Activated B cell treated with CpG ODN at 0.5 μM for 24 hours (primary cell): Measurements from ENCODE around the gene TMEM94. TPM values are rescaled to one million over a fixed set of nuclear protein-coding genes. Genes with fewer than 3 reads are reported as not detected.
"Not testable (repeated sequence)": the region's sequence is repeated elsewhere in the genome, so short reads cannot be mapped to it uniquely, and the experiment has no call there.

ENCODE experiments used
- ATAC-seq: fragments of 200-7000 bp; cut with Tn5 transposase; one replicate; pipeline ENCODE4 v1.10.0; 2021; ENCODE audit warnings: low read depth, mild to moderate bottlenecking, moderate library complexity
- CTCF ChIA-PET: fragments of 350-600 bp; sonication (Branson Sonifier 250); formaldehyde crosslinking; loops from one replicate; lab custom pipeline; 2021; ENCODE audit warnings: antibody characterized with exemption; lab: Charles Lee
- POLR2A ChIA-PET: fragments of 350-600 bp; sonication (Branson Sonifier 250); formaldehyde crosslinking; loops from one replicate; lab custom pipeline; 2021; ENCODE audit warnings: antibody characterized with exemption; lab: Charles Lee
- DNase-seq: peaks from one replicate; pipeline ENCODE4 v3.0.0; 2022
- H3K27ac Mint-ChIP-seq: one replicate; pipeline ENCODE4 v1.8.0; 2020; ENCODE audit warnings: mixed read lengths
- H3K27me3 Mint-ChIP-seq: one replicate; pipeline ENCODE4 v1.8.0; 2021; ENCODE audit warnings: mixed read lengths
- H3K36me3 Mint-ChIP-seq: one replicate; pipeline ENCODE4 v1.8.0; 2021; ENCODE audit warnings: low read depth, mixed read lengths
- H3K4me1 Mint-ChIP-seq: one replicate; pipeline ENCODE4 v1.8.0; 2021; ENCODE audit warnings: mixed read lengths
- H3K4me3 Mint-ChIP-seq: one replicate; pipeline ENCODE4 v1.8.0; 2020; ENCODE audit warnings: mild to moderate bottlenecking, mixed read lengths
- H3K9me3 Mint-ChIP-seq: one replicate; pipeline ENCODE4 v1.8.0; 2020; ENCODE audit warnings: mixed read lengths
- intact Hi-C: fragments of 100-400 bp; cut with micrococcal nuclease; formaldehyde crosslinking; loops from one replicate; pipeline ENCODE4 v1.15.1; 2024
- total RNA-seq: library from RNA; stranded (reverse); gene quantifications from 2 replicates; pipeline ENCODE4 v1.2.3, GENCODE V29; 2022
- TF ChIP-seq, protein P1 (sequence below): fragments of 200-600 bp; IDR thresholded peaks from one replicate; pipeline ENCODE4 v1.8.0; 2022; ENCODE audit warnings: antibody characterized with exemption, mild to moderate bottlenecking

Gene TMEM94
- total RNA-seq, 1 donor from 2014 or later = 86.6 TPM

GRCh38 chr17:75476752-75477489, 20.5 kb downstream of the TMEM94 start:
- Mint-ChIP-seq H3K4me1 (no peaks in the 10 kb centered on the region), H3K27me3 (no peaks in the 10 kb centered on the region), H3K36me3 (peaks cover 47% of the 10 kb centered on the region), H3K4me3 (no peak overlapping the region), H3K9me3 (no peaks in the 10 kb centered on the region), H3K27ac (no peak overlapping the region)
- intact Hi-C loops = no loop called here
- TF ChIP-seq, protein P1, sequence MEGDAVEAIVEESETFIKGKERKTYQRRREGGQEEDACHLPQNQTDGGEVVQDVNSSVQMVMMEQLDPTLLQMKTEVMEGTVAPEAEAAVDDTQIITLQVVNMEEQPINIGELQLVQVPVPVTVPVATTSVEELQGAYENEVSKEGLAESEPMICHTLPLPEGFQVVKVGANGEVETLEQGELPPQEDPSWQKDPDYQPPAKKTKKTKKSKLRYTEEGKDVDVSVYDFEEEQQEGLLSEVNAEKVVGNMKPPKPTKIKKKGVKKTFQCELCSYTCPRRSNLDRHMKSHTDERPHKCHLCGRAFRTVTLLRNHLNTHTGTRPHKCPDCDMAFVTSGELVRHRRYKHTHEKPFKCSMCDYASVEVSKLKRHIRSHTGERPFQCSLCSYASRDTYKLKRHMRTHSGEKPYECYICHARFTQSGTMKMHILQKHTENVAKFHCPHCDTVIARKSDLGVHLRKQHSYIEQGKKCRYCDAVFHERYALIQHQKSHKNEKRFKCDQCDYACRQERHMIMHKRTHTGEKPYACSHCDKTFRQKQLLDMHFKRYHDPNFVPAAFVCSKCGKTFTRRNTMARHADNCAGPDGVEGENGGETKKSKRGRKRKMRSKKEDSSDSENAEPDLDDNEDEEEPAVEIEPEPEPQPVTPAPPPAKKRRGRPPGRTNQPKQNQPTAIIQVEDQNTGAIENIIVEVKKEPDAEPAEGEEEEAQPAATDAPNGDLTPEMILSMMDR = no peak
- DNase-seq (no peak), ATAC-seq (no peak)
- POLR2A ChIA-PET = no interaction called here
- CTCF ChIA-PET = no interaction called here

DNA sequence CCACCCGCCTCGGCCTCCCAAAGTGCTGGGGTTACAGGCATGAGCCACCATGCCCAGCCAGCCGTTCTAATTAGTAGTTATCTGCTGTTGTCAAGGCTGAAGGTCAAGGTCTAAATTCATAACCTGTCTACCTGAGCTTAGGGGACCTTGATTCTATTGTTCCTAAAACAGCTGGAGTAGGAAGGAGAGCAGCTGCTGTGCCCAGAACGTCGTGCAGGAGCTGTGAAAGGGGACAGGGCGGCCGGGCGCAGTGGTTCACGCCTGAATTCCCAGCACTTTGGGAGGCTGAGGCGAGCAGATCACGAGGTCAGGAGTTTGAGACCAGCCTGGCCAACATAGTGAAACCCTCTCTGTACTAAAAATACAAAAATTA, 21.0 kb downstream of the TMEM94 start:
- ATAC-seq, intact Hi-C loops, H3K4me1 Mint-ChIP-seq, H3K9me3 Mint-ChIP-seq, POLR2A ChIA-PET, H3K27me3 Mint-ChIP-seq, H3K4me3 Mint-ChIP-seq, H3K27ac Mint-ChIP-seq, CTCF ChIA-PET, DNase-seq: not testable (repeated sequence)
- peaks cover 42% of the 10 kb centered on the region for H3K36me3 Mint-ChIP-seq

DNA sequence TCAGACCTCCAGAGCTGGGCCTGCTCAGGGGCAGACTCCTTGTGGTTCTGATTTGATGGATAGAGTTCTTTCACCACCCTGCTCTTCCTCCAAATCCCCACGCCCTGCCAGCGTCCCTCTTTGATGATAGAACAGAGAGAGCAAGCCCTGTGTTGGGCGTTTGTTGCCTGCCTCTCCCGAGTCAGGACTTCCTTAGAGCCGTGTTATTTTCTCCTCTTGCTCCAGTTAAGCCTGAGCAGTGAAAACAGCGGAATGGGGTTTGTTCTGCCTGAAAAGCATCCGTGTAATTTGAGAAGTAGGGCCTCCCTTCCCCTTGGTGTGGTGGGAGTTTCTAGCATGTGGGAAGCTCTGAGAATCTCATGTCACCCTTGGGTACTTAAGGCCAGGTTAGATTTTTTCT, 22.1 kb downstream of the TMEM94 start:
- DNase-seq (no peak), ATAC-seq (no peak)
- ChIA-PET POLR2A (interaction anchor here (0.7 kb wide), 1 partner anchor 1066 kb away, joined by 3 read pairs; no protein-coding TSS in a partner anchor), CTCF (no interaction called here)
- intact Hi-C loops = no loop called here
- TF ChIP-seq, protein P1 = no peak
- Mint-ChIP-seq H3K36me3 (peaks cover 39% of the 10 kb centered on the region), H3K27me3 (no peaks in the 10 kb centered on the region), H3K27ac (no peak overlapping the region), H3K9me3 (no peaks in the 10 kb centered on the region), H3K4me1 (no peaks in the 10 kb centered on the region), H3K4me3 (no peak overlapping the region)

- Mint-ChIP-seq H3K27me3 (no peaks in the 10 kb centered on the region), H3K4me1 (no peaks in the 10 kb centered on the region), H3K9me3 (no peaks in the 10 kb centered on the region), H3K27ac (no peak overlapping the region), H3K36me3 (peaks cover 30% of the 10 kb centered on the region), H3K4me3 (no peak overlapping the region)
- ChIA-PET CTCF (no interaction called here), POLR2A (interaction anchor here (0.6 kb wide), 1 partner anchor 27 kb away, joined by 8 read pairs; no protein-coding TSS in a partner anchor)
- TF ChIP-seq, protein P1 = no peak
- intact Hi-C loops = no loop called here
- DNase-seq = no peak
- no peak for ATAC-seq
Observed at GRCh38 chr17:75480281-75480680, 23.8 kb downstream of the TMEM94 start.

- peaks cover 3% of the 10 kb centered on the region for H3K4me1 Mint-ChIP-seq
- H3K9me3 Mint-ChIP-seq = no peaks in the 10 kb centered on the region
- intact Hi-C loops = no loop called here
- no peak overlapping the region for H3K4me3 Mint-ChIP-seq
- ChIA-PET CTCF (interaction anchor here (0.6 kb wide), 1 partner anchor 152 kb away, joined by 3 read pairs; no protein-coding TSS in a partner anchor), POLR2A (no interaction called here)
- H3K27me3 Mint-ChIP-seq = no peaks in the 10 kb centered on the region
- TF ChIP-seq, protein P1 = no peak
- ATAC-seq = no peak
- no peak overlapping the region for H3K27ac Mint-ChIP-seq
- H3K36me3 Mint-ChIP-seq = peaks cover 28% of the 10 kb centered on the region
- DNase-seq = no peak
Observed at GRCh38 chr17:75481194-75482068, 25.0 kb downstream of the TMEM94 start.
